ENCODE results near the gene CKB. TPM values are rescaled to one million over a fixed set of nuclear protein-coding genes. Genes with fewer than 3 reads are reported as not detected.

The CKB gene
- total and polyA plus RNA-seq, 9 of the 15 experiments (the other 6 are each of a cell fraction or from before 2014, with no cell fraction given): 23.9 to 692 (median 132) TPM

DNA sequence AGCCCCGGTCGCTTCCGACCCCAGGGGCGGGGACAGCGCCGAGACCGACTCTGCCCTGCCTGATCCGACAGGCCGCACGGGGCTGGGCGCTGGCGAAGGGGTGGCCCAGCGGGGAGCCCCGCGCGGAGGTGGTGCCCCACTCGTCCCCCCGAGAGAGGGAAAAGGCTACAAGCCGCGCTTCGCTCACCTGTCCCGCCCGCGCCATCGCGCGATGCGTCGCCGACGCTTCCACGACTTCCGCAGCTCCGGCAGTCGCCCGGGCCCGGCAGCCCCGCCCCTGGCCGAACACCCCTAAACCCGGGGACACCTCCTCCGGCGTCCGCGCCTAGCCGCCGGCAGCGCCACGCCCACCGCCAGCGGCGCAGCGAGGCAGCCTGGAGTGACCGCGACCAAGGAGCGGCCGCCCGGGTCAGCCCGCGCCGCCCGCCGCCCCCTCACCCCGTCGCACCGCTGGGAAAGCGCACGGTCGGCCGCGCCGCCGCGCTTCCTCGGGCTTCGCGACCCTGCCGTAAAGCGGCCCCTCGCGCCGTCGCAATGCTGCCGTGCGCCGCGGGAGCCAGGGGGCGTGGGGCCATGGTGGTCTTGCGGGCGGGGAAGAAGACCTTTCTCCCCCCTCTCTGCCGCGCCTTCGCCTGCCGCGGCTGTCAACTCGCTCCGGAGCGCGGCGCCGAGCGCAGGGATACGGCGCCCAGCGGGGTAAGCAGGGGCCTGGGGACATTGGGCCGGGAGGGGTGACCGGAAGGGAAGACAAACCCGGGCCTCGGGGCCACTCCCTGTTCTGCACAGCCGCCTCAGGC lies 40.0 kb upstream of the CKB start, which contains the start of the genes BAG5 and COA8 (continued):
- TF ChIP-seq ZNF239 (CRISPR knock-in tag; IDR thresholded peaks at IDR 0.05) (no peak), SAFB (IDR thresholded peaks at IDR 0.05; ENCODE audit: borderline replicate concordance, low read depth, low read length) (no peak), TAF1 (IDR thresholded peaks at IDR 0.05; ENCODE audit: control insufficient read depth, extremely low read depth, insufficient read depth, low read length, severe bottlenecking) (no peak), GATA2 (CRISPR knock-in tag; IDR thresholded peaks at IDR 0.05) (no peak), EWSR1 (IDR thresholded peaks at IDR 0.05; ENCODE audit: borderline replicate concordance, low read depth, partially characterized antibody) (no peak), SMARCA5 (IDR thresholded peaks at IDR 0.05) (no peak), CHD2 (IDR thresholded peaks at IDR 0.05; ENCODE audit: low read depth, low read length) (0 out of 2 replicates have a peak, but pooled peaks have one; percentile 55), BDP1 (IDR thresholded peaks at IDR 0.05; ENCODE audit: insufficient read depth, insufficient read length) (no peak), ZNF696 (CRISPR knock-in tag; conservative IDR thresholded peaks at IDR 0.05) (no peak), SNIP1 (IDR thresholded peaks at IDR 0.05; ENCODE audit: low read depth) (no peak), RBM25 (IDR thresholded peaks at IDR 0.05; ENCODE audit: low read depth, low read length, severe bottlenecking) (no peak), SMAD3 (CRISPR knock-in tag; conservative IDR thresholded peaks at IDR 0.05) (no peak)
- TF ChIP-seq, protein P1, sequence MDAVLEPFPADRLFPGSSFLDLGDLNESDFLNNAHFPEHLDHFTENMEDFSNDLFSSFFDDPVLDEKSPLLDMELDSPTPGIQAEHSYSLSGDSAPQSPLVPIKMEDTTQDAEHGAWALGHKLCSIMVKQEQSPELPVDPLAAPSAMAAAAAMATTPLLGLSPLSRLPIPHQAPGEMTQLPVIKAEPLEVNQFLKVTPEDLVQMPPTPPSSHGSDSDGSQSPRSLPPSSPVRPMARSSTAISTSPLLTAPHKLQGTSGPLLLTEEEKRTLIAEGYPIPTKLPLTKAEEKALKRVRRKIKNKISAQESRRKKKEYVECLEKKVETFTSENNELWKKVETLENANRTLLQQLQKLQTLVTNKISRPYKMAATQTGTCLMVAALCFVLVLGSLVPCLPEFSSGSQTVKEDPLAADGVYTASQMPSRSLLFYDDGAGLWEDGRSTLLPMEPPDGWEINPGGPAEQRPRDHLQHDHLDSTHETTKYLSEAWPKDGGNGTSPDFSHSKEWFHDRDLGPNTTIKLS (IDR thresholded peaks at IDR 0.05; ENCODE audit: borderline replicate concordance, low read depth): peak; percentile 87
- TF ChIP-seq, protein P2, sequence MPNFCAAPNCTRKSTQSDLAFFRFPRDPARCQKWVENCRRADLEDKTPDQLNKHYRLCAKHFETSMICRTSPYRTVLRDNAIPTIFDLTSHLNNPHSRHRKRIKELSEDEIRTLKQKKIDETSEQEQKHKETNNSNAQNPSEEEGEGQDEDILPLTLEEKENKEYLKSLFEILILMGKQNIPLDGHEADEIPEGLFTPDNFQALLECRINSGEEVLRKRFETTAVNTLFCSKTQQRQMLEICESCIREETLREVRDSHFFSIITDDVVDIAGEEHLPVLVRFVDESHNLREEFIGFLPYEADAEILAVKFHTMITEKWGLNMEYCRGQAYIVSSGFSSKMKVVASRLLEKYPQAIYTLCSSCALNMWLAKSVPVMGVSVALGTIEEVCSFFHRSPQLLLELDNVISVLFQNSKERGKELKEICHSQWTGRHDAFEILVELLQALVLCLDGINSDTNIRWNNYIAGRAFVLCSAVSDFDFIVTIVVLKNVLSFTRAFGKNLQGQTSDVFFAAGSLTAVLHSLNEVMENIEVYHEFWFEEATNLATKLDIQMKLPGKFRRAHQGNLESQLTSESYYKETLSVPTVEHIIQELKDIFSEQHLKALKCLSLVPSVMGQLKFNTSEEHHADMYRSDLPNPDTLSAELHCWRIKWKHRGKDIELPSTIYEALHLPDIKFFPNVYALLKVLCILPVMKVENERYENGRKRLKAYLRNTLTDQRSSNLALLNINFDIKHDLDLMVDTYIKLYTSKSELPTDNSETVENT (CRISPR knock-in tag; IDR thresholded peaks at IDR 0.05): no peak
- TF ChIP-seq, protein P3, sequence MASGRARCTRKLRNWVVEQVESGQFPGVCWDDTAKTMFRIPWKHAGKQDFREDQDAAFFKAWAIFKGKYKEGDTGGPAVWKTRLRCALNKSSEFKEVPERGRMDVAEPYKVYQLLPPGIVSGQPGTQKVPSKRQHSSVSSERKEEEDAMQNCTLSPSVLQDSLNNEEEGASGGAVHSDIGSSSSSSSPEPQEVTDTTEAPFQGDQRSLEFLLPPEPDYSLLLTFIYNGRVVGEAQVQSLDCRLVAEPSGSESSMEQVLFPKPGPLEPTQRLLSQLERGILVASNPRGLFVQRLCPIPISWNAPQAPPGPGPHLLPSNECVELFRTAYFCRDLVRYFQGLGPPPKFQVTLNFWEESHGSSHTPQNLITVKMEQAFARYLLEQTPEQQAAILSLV (tag; IDR thresholded peaks at IDR 0.05): no peak
- TF ChIP-seq, protein P4, sequence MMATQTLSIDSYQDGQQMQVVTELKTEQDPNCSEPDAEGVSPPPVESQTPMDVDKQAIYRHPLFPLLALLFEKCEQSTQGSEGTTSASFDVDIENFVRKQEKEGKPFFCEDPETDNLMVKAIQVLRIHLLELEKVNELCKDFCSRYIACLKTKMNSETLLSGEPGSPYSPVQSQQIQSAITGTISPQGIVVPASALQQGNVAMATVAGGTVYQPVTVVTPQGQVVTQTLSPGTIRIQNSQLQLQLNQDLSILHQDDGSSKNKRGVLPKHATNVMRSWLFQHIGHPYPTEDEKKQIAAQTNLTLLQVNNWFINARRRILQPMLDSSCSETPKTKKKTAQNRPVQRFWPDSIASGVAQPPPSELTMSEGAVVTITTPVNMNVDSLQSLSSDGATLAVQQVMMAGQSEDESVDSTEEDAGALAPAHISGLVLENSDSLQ (IDR thresholded peaks at IDR 0.05): no peak
- TF ChIP-seq, protein P5, sequence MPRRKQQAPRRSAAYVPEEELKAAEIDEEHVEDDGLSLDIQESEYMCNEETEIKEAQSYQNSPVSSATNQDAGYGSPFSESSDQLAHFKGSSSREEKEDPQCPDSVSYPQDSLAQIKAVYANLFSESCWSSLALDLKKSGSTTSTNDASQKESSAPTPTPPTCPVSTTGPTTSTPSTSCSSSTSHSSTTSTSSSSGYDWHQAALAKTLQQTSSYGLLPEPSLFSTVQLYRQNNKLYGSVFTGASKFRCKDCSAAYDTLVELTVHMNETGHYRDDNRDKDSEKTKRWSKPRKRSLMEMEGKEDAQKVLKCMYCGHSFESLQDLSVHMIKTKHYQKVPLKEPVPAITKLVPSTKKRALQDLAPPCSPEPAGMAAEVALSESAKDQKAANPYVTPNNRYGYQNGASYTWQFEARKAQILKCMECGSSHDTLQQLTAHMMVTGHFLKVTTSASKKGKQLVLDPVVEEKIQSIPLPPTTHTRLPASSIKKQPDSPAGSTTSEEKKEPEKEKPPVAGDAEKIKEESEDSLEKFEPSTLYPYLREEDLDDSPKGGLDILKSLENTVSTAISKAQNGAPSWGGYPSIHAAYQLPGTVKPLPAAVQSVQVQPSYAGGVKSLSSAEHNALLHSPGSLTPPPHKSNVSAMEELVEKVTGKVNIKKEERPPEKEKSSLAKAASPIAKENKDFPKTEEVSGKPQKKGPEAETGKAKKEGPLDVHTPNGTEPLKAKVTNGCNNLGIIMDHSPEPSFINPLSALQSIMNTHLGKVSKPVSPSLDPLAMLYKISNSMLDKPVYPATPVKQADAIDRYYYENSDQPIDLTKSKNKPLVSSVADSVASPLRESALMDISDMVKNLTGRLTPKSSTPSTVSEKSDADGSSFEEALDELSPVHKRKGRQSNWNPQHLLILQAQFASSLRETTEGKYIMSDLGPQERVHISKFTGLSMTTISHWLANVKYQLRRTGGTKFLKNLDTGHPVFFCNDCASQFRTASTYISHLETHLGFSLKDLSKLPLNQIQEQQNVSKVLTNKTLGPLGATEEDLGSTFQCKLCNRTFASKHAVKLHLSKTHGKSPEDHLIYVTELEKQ (CRISPR knock-in tag; IDR thresholded peaks at IDR 0.05): no peak
